ENCODE results near the gene CREM.
A peak's percentile ranks its signal among the peaks of the same experiment; 100 is the strongest.
"Not testable (repeated sequence)": the region's sequence is repeated elsewhere in the genome, so short reads cannot be mapped to it uniquely, and the experiment has no call there.

Gene CREM

DNA sequence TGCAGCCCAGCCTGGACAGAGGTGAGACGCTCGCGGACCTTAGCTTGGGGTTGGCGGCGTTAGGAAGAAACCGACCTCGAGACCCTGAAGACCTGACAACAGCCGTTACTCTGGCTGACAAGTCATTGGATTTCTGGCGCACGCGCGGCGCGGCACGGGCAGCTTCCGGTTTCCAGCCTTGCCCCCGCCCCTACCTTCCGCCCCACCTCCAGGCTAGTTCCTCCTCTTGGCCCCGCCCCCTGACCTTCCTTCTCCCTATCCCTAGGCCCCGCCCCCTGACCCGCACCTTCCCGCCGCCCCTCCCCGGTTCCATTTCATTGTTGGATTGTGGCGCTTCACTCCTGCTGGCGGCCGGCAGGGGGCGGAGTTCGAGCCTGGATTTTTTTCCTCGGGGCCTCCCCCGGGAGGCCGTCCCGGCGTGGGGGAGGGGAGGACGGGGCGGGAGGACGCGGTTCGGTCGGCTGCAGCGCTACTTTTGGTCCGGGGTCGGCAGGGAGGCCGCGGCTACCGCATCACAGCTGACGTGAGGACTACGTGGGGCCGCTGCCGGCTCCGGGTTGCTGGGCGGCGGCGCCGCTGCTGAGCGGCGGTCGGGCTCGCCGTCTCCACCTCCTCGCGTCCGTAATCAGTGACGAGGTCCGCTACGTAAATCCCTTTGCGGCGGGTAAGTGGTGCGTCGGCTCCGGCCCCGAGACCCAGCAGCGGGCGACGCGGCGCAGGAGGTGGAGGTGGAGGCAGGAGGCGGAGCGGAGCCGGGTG is at the start of gene CREM:
TSS of gene CREM (plus strand) at position 317 of the 759 bp plus-strand sequence. CDS start 10,990 bp downstream, outside the sequence.
- DNase-seq (ENCODE audit: extremely low read depth in 1 of 2, low read depth in 1 of 2), result peak; percentile 100

DNA sequence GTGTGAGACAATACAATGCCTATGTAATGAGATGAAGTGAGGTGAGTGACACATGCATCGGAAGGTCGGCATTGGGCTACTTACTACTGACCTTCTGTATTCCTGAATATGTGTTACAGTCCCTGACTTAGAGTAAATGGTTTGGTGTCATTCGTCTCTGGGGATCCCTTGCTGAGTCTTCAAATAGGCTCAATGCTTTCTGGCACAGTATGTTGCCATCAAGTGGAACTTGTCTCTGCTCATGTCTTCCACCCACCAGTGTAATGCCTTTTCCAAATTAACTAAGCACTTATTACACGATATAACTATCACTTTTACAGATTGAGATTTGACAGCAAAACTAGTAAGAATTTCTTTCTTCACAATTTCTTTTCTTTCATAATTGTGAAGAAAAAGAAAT is 47.4 kb upstream of the CREM start:
- no peak for DNase-seq (ENCODE audit: extremely low read depth in 1 of 2, low read depth in 1 of 2)

DNA sequence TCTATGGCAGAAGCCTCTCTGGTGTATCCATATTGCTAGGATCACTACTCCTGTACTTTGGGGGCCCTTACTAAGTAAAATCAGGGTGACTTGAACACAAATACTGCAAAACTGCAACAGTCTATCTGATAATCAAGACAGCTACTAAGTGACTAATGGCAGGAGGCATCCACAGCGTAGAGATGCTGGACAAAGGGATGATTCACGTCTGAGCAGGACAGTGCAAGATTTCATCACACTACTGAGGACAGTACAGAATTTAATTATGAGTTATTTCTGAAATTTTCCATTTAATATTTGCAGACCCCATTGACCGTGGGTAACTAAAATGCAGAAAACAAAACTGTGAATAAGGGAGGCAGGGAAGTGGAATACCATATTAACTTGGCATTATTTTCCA is 46.9 kb upstream of the CREM start:
- no peak for DNase-seq (ENCODE audit: extremely low read depth in 1 of 2, low read depth in 1 of 2)

DNA sequence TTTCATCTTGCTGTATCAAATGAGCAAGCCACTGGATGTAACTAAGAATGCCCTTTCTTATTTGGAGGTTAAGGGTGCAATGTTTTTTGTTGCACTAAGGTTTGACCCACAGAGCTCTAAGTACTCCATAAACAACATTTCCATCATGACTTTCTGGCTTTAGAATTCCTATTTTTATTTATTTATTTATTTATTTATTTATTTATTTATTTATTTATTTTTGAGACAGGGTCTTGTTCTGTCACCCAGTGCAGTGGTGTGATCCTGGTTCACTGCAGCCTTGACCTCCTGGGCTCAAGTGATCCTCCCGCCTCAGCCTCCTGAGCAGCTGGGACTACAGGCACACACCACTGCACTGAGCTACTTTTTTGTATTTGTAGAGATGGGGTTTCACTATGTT is 46.4 kb upstream of the CREM start:
- DNase-seq (ENCODE audit: extremely low read depth in 1 of 2, low read depth in 1 of 2), result not testable (repeated sequence)

DNA sequence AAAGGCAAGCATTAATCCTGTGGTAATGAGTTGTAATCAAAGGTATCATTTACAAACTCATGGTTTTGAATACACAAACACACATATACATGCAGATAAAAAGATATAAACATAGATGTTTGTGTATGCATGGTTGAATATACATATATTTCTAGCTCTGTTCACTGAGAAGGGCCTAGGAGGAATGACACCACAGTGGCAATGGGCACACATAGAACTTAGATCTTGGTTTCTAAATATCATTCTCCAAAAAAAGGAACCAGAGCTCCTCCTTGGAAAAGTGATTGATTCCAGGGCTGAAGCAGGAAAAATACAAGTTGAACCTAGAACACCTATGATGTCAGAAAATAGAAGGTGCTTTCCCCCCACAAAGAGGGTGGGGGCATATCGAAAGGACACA is 43.4 kb upstream of the CREM start:
- no peak for DNase-seq (ENCODE audit: extremely low read depth in 1 of 2, low read depth in 1 of 2)

DNA sequence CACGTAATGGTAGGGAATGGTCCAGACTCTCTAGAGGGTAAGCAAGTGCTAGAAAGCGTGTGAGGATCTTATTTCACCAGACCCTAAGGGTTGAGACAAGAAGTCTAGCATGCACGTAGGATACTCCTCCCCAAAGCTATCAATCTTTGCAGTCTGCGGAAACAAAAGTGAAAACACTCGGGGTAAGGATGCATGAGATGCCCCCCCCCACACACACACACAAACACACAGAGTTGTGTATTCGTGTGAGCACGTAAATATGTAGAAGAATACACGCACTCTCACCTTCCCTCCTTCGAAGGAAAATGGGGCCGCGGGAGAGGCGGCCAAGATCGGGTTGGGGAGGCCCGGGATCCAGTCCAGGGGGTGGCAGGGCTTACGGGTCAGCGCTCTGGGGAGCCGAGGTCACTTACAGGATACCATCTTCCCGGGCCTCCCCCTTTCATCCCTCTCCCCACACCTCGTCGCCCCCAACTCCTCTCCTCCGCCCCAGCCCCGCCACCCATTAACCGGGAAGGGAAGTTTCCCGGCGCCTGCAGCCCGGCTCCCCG is 37.0 kb upstream of the CREM start:
- no peak for DNase-seq (ENCODE audit: extremely low read depth in 1 of 2, low read depth in 1 of 2)

DNA sequence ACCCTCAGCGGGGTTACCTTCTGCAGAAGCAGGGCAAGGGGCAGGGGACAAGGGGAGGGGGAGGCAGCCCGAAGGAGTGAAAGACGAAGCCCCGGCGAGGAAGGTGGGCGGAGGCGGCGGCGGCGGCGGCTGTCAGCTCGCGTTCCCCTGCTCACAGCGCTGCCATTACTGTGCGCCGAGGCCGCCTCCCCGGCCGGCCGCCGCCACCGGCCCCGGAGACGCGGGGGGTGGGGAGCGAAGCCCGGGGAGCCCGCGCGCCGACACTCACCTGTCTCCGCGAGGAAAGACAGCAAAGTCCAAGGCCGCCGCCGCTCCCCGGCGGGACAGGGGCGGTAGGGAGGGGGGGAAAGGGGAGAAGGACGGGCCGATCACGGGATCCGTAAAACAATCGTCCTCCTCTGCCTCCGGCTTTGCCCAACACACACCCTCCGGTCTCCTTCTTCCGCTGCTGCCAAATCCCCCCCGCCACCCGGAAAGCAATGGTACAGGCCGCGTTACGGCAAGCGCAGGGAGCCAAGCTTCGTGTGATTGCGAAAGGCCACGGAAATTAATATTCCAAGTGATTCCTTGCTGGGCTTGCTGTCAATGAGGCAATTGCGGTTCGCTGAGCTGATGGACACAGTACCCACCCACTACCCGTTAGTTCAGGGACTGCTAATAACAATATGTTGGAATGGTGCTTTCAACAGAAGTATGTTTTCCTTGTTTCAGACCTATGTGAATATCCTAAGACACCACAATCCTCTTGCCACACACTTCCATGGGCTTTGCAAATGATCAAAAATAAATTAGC is 36.3 kb upstream of the CREM start, which contains the start of gene CUL2:
TSS of gene CUL2 (minus strand) at position 180 of the 793 bp plus-strand sequence. CDS start 19,024 bp downstream, outside the sequence.
- DNase-seq (ENCODE audit: extremely low read depth in 1 of 2, low read depth in 1 of 2), result peak; percentile 79 to 85

DNA sequence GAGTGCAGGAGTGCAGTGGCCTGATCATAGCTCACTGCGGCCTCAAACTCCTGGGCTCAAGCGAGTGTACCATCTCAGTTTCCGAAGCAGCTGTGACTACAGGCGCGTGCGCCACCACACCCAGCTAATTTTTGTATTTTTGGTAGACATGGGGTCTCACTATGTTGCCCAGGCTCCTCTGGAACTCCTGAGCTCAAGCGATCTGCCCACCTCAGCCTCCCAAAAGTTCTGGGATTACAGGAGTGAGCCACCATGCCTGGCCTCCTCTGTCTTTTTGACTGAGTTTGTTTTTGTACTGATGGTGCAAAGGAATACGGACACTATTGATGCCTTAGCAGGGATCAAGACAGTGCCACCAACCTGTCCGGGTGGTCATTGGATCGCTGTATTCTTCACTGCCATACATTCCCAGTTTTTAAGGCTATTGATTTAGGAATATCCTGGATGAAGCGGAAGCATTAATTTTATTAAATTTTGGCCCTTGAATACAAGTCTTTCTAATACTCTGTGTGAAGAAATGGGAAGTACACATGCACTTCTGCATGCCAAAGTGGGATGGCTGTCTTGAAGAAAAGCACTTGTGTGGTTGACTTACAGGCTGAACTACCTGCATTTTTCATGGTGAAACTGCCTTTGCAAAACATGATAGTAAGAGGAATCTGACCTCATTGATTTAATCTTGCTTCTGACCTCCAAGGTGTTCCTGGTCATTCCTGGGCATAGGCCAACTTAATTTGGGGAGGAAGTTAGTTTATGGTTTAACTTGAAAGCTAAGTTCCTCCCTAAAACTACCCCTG is 34.5 kb upstream of the CREM start:
- DNase-seq (ENCODE audit: extremely low read depth in 1 of 2, low read depth in 1 of 2), result no peak

DNA sequence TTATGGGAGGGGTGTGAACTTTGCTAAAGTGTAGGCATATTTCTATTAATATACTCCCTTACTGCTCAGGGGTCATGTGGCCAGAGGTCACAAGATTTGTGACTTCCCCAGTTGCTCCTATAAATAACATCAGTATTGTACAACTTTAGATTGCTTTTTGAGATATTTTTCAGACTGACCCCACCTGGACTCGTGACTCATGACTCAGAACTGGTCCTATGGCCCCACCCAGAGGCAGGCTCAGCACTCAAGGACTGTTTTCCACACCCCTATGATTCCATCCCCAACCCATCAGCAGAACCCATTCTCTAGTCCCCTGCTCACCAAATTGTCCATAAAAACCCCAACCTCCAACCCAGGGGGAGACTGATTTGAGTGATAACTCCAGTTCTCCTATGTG is 33.8 kb upstream of the CREM start:
- DNase-seq (ENCODE audit: extremely low read depth in 1 of 2, low read depth in 1 of 2), result no peak

DNA sequence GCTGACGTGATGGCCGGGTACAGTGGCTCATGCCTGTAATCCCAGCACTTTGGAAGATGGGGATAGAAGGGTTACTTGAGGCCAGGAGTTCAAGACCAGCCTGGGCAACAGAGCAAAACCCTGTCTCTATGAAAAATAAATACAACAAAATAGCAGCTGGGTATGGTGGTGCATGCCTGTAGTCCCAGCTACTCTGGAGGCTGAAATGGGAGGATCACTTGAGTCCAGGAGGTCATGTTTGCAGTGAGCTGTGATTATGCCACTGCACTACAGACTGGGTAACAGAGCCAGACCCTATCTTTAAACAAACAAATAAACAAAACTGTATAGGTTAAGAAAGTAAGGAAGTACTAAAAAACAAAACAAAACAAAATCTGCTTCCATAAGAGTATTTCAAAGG is 30.3 kb upstream of the CREM start:
- no peak for DNase-seq (ENCODE audit: extremely low read depth in 1 of 2, low read depth in 1 of 2)

DNA sequence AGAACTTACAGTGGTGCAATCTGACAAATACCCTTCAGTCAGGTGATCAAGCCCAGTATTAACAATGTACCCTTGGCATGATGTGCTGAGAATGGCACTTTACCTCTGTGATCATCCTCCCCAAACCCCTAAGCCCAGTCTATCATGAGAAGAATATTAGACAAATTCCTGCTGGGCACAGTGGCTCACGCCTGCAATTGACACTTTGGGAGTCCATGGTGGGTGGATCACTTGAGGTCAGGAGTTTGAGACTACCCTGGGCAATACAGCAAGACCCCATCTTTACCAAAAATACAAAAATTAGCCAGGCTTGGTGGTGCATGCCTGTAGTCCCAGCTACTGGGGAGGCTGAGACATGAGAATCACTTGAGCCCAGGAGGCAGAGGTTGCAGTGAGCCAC is 29.1 kb upstream of the CREM start:
- no peak for DNase-seq (ENCODE audit: extremely low read depth in 1 of 2, low read depth in 1 of 2)

DNA sequence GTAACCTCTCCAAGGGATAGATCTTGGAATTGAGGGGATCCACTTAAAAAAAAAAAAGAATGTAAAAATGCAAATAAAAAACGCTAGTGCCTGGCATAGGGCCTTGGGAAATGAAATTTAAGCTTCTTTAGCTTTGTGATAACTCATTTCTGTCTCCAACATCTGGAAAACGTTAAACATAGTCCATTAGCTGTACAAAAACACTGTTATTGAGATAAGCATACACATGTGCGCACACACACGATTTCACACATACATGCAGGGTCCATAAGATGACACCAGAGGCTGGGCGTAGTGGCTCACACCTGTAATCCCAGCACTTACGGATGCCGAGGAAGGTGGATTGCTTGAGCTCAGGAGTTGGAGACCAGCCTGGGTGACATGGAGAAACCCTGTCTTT is 22.8 kb upstream of the CREM start:
- no peak for DNase-seq (ENCODE audit: extremely low read depth in 1 of 2, low read depth in 1 of 2)

DNA sequence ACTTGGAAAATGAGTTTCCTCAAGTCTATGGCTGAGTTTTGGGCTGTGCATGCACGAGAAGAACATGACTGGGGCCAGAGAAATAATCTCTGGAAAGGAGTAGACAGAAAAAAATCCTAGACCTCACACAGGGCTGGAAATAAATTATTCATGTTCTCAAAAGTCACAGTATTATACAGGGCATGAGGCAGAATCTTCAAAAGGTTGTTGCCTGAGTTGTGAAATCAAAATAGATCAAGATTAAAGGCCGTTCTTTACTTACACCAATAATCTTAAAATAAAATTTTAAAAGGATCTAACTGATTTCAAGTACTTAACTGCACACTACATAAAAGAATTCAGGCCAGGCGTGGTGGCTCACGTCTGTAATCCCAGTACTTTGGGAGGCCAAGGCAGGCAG is 14.1 kb upstream of the CREM start:
- no peak for DNase-seq (ENCODE audit: extremely low read depth in 1 of 2, low read depth in 1 of 2)

DNA sequence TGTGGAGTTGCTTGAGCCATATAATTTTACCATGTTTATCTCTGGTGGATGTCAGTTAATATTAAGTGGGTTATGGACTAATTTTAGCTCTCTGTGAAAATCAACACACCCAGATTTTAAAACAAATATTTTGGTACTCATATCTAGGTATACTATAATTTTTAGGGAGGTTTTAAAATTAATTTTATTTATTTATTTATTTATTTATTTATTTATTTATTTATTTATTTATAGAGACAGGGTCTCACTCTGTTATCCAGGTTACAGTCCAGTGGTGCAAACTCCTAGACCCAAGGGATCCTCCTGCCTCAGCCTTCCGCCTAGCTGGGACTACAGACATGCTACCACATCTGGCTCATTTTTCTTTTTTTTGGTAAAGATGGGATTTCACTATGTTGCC is 7.3 kb upstream of the CREM start:
- no peak for DNase-seq (ENCODE audit: extremely low read depth in 1 of 2, low read depth in 1 of 2)

DNA sequence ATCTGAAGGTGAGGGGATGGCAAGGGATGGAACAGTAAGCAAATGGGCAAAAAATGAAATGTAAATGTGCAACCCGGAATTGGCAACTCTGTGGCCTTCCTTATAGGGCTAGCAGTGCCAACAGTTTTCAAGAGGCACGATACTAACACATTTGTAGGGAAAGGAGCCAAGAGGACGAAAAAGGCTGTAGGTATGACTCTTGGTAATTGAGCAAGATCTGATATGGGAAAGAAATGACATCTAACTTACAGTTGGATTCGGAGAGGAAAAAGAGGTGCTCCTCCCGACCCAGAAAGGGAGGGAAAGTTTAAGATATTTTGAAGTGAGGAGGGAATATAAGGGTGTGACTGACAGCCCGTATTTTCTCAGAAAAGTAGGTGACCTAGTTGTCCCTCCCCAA is 2.1 kb upstream of the CREM start:
- no peak for DNase-seq (ENCODE audit: extremely low read depth in 1 of 2, low read depth in 1 of 2)

DNA sequence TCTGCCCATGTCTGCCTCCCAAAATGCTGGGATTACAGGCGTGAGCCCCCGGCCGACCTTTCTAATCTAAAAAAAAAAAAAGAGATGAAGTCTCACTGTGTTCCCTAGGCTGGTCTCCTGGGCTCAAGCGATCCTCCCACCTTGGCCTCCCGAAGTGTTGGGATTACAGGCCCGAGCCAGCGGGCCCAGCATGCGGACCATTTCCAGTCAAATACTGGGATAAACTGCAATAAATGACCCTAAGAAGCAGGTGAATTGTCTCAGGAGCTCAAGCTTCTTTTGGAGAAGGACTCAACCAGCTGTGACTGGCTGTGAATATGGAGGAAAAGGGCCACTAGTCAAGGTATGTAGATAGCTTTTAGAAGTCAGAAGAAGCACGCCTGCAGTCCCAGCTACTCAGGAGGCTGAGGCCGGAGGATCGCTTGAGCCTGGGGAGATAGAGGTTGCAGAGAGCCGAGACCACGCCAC is 550 bp upstream of the CREM start:
- no peak for DNase-seq (ENCODE audit: extremely low read depth in 1 of 2, low read depth in 1 of 2)

DNA sequence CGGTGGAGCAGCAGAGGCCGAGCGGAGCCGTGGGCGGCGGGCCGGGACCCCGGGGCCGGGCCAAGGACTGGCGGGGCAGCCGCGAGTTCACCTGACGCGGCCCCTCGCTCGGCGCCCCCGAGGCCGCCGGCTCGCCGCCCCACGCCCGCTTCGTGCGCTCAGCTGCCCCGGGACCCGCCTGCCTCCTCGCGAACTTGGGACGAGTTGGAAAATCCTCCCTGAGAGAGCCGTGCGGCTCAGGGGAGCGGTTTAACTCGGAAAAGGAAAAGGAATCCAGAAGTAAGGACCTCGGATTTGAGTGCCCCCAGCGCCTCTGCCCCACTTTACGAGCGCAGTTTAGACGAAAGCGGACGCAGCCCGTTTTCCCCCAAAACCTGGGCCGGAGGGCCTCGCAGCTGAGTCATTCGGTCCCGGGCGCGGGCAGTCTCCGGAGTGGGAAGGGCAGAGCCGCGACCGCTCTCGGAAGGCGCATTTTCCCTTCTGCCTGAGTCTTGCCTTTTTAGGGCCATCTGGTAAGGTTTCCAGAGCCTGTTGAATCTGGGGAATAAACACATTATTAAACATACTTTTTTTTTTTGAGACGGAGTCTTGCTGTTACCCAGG is 744 bp downstream of the CREM start:
- DNase-seq (ENCODE audit: extremely low read depth in 1 of 2, low read depth in 1 of 2), result peak; percentile 38 to 43

DNA sequence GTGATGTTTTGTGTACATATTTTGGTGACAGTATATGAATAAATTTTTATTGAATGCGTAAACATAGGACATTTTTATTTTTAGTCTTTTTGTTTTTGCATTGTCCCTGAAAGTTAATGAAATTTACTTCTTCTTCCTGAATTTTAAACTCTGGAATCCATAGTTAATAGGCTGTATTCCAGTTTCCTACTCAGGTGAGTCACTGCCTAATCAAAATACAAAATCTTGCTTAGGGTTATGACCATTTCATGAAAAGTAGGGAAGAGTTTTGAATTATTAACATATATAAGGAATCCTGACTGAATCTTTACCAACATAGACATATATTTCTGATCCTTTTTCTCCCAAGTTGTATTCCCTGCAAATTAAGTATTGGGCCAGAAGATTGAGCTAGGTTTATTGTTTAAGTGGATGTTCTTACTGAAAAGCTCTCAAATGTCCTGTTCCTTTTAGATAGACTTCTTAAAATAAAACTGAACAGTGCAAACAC is 2.6 kb downstream of the CREM start:
- no peak for DNase-seq (ENCODE audit: extremely low read depth in 1 of 2, low read depth in 1 of 2)

DNA sequence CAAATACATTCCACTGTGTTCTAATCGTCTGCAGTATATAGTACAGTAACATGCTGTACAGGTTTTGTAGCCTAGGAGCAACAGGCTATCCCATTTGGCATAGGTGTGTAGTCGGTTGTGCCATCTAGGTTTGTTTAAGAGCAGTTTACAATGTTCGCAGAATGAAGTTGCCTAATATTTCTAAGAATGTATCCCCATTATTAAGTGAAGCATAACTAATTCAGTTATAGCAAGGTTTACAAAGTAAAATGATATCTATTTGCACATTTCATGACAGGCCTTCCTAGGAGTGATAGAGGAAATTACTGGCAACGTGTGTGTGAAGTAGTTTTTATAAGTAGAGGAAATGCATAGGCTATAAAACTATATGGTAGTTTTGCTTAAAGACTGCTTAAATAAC is 4.0 kb downstream of the CREM start:
- no peak for DNase-seq (ENCODE audit: extremely low read depth in 1 of 2, low read depth in 1 of 2)

DNA sequence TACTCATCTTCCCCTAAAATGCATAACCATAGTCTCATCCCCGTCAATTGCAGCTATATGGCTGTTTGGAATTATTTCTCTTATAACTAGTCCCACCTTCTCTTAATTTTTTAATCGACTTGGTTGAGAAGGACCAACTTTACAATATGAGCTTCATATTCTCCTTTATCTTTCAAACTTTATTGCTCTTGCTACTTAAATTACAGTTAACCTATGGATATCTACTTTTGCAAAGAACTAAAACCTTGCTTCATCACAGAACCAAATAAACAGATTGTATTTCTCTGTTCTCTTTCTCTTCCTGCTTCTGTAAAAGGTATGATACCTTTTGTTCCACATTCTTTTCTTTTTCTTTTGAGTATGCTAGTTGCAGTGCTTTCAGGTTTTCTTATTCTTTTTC is 6.1 kb downstream of the CREM start:
- DNase-seq (ENCODE audit: extremely low read depth in 1 of 2, low read depth in 1 of 2), result no peak
